GM12878 (cell line): Measurements from ENCODE around the gene PIEZO2. TPM values are rescaled to one million over a fixed set of nuclear protein-coding genes. Genes with fewer than 3 reads are reported as not detected.

Source experiments
- BACH1 ChIP-seq: fragments of 450-650 bp; IDR thresholded peaks from 2 replicates; pipeline ENCODE4 v1.6.1; 2017; ENCODE audit warnings: mild to moderate bottlenecking, borderline replicate concordance
- BRCA1 ChIP-seq: IDR thresholded peaks from 2 replicates; pipeline ENCODE4 v1.6.1; 2011; ENCODE audit warnings: low read depth, low read length, improper control_type of control experiment
- KLF5 ChIP-seq: fragments of 450-650 bp; IDR thresholded peaks from 2 replicates; pipeline ENCODE4 v1.6.1; 2014; ENCODE audit warnings: mild to moderate bottlenecking; ENCODE audit not compliant: partially characterized antibody
- MEF2A ChIP-seq: IDR thresholded peaks from 2 replicates; pipeline ENCODE4 v1.6.1; 2011; ENCODE audit warnings: low read depth, mild to moderate bottlenecking, low read length, moderate library complexity; ENCODE audit not compliant: insufficient read depth
- MXI1 ChIP-seq: fragments of 150-350 bp; IDR thresholded peaks from 2 replicates; pipeline ENCODE4 v1.6.1; 2011; ENCODE audit warnings: low read depth, mild to moderate bottlenecking, inconsistent platforms, low read length, improper control_type of control experiment
- NFXL1 ChIP-seq: fragments of 450-650 bp; IDR thresholded peaks from 2 replicates; pipeline ENCODE4 v1.6.1; 2017; ENCODE audit warnings: antibody characterized with exemption, mild to moderate bottlenecking, borderline replicate concordance
- SMARCA5 ChIP-seq: fragments of 450-650 bp; IDR thresholded peaks from 2 replicates; pipeline ENCODE4 v1.6.1; 2017; ENCODE audit warnings: mild to moderate bottlenecking
- TCF7 ChIP-seq: IDR thresholded peaks from 2 replicates; pipeline ENCODE4 v1.6.1; 2014; ENCODE audit warnings: antibody characterized with exemption, borderline replicate concordance
- YY1 ChIP-seq: IDR thresholded peaks from 2 replicates; pipeline ENCODE4 v1.6.1; 2011; ENCODE audit warnings: low read depth, mild to moderate bottlenecking, low read length
- ZBED1 ChIP-seq: IDR thresholded peaks from 2 replicates; pipeline ENCODE4 v1.6.1; 2016; ENCODE audit warnings: borderline replicate concordance
- ZNF207 ChIP-seq: fragments of 450-650 bp; IDR thresholded peaks from 2 replicates; pipeline ENCODE4 v1.6.1; 2014; ENCODE audit warnings: antibody characterized with exemption, mild to moderate bottlenecking, borderline replicate concordance
- ZNF274 ChIP-seq: IDR thresholded peaks from one replicate; pipeline ENCODE4 v1.8.0; 2011; ENCODE audit not compliant: insufficient read length, insufficient read depth
- ZSCAN29 ChIP-seq: fragments of 450-650 bp; IDR thresholded peaks from 2 replicates; pipeline ENCODE4 v1.6.1; 2017; ENCODE audit warnings: mild to moderate bottlenecking, moderate library complexity
- polyA plus RNA-seq, 11 experiments: library from polyadenylated mRNA; depleted of rRNA in 4 of 11; unstranded in 6 of 11; stranded (reverse) in 5 of 11; fragments of >200 nt; fragmentation: Nextera tagmentation in 4 of 11; fragmentation: Illumina TruSeq in 1 of 11; extraction: Ambion mirVana in 4 of 11; extraction: Trizol in 1 of 11; gene quantifications; 1 replicate in 1 of 11; 2 replicates in 10 of 11; pipeline versions ENCODE4 v1.2.1 to v1.2.3, GENCODE V29; 2011 to 2016; ENCODE audit warnings: inconsistent platforms in 2 of 11, missing spikeins in 2 of 11, low read depth in 1 of 11
- total RNA-seq, 4 experiments: library from RNA; depleted of rRNA in 3 of 4; stranded (reverse); fragments of >200 nt in 3 of 4; fragmentation: Illumina TruSeq in 1 of 4; extraction: Trizol in 1 of 4; gene quantifications; 2 replicates each; pipeline versions ENCODE4 v1.2.1 to v1.2.3, GENCODE V29; 2013 to 2021
- TF ChIP-seq, protein P1 (sequence below): fragments of 450-650 bp; IDR thresholded peaks from 2 replicates; pipeline ENCODE4 v1.6.1; 2017; ENCODE audit warnings: mild to moderate bottlenecking, moderate library complexity
- TF ChIP-seq, protein P2 (sequence below): fragments of 150-350 bp; IDR thresholded peaks from 2 replicates; pipeline ENCODE4 v1.6.1; 2014; ENCODE audit warnings: mild to moderate bottlenecking, low read depth, low read length
- TF ChIP-seq, protein P3 (sequence below): fragments of 450-650 bp; conservative IDR thresholded peaks from 2 replicates; pipeline ENCODE4 v1.6.1; 2017; ENCODE audit warnings: mild to moderate bottlenecking, moderate library complexity
- TF ChIP-seq, protein P4 (sequence below): IDR thresholded peaks from 2 replicates; pipeline ENCODE4 v1.6.1; 2011; ENCODE audit warnings: mild to moderate bottlenecking, low read depth, low read length, moderate library complexity; ENCODE audit not compliant: insufficient replicate concordance
- TF ChIP-seq, protein P5 (sequence below): fragments of 450-650 bp; IDR thresholded peaks from 2 replicates; pipeline ENCODE4 v1.6.1; 2017; ENCODE audit warnings: mild to moderate bottlenecking, low read depth, inconsistent platforms; ENCODE audit not compliant: poor library complexity, severe bottlenecking
- TF ChIP-seq, protein P6 (sequence below): IDR thresholded peaks from 2 replicates; pipeline ENCODE4 v1.6.1; 2011; ENCODE audit warnings: low read depth, mild to moderate bottlenecking, low read length, moderate library complexity, borderline replicate concordance; ENCODE audit errors: extremely low read depth

The PIEZO2 gene
- total and polyA plus RNA-seq, 10 of the 15 experiments (the other 5 are each of a cell fraction or from before 2014, with no cell fraction given) = 6.7 to 42.3 (median 27.4) TPM

DNA sequence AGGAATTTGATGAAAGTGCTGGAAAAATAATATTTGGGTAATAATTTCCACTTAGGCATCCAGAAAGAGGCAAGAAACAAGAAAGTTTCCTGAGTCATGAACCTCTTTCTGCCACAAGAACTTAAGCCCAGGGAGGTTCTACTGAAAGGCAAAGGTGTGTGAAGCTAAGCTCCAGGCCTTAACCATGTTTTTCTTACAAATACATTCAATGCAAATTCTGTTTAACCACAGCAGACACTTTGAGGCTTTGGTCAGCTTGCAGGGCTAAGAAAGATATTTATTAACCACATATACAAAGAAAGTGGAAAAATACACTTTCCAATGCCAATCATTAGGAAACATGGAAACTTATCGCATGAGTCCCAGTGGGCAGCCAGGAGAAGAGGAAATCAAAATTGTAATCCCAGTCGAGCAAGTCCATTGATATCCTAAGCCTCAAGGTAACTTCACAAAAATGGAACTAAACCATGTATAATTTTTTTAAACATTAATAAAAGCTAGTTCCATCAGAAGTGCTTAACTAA is 68.3 kb downstream of the PIEZO2 start (continued):
- TF ChIP-seq, protein P1, sequence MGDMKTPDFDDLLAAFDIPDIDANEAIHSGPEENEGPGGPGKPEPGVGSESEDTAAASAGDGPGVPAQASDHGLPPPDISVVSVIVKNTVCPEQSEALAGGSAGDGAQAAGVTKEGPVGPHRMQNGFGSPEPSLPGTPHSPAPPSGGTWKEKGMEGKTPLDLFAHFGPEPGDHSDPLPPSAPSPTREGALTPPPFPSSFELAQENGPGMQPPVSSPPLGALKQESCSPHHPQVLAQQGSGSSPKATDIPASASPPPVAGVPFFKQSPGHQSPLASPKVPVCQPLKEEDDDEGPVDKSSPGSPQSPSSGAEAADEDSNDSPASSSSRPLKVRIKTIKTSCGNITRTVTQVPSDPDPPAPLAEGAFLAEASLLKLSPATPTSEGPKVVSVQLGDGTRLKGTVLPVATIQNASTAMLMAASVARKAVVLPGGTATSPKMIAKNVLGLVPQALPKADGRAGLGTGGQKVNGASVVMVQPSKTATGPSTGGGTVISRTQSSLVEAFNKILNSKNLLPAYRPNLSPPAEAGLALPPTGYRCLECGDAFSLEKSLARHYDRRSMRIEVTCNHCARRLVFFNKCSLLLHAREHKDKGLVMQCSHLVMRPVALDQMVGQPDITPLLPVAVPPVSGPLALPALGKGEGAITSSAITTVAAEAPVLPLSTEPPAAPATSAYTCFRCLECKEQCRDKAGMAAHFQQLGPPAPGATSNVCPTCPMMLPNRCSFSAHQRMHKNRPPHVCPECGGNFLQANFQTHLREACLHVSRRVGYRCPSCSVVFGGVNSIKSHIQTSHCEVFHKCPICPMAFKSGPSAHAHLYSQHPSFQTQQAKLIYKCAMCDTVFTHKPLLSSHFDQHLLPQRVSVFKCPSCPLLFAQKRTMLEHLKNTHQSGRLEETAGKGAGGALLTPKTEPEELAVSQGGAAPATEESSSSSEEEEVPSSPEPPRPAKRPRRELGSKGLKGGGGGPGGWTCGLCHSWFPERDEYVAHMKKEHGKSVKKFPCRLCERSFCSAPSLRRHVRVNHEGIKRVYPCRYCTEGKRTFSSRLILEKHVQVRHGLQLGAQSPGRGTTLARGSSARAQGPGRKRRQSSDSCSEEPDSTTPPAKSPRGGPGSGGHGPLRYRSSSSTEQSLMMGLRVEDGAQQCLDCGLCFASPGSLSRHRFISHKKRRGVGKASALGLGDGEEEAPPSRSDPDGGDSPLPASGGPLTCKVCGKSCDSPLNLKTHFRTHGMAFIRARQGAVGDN = peak; percentile 42; the same call in 1 of the 2 replicates
- TF ChIP-seq MEF2A = 0 out of 2 replicates have a peak, but pooled peaks have one; percentile 18
- no peak for TF ChIP-seq ZNF274
- no peak for TF ChIP-seq YY1
- TF ChIP-seq, protein P2, sequence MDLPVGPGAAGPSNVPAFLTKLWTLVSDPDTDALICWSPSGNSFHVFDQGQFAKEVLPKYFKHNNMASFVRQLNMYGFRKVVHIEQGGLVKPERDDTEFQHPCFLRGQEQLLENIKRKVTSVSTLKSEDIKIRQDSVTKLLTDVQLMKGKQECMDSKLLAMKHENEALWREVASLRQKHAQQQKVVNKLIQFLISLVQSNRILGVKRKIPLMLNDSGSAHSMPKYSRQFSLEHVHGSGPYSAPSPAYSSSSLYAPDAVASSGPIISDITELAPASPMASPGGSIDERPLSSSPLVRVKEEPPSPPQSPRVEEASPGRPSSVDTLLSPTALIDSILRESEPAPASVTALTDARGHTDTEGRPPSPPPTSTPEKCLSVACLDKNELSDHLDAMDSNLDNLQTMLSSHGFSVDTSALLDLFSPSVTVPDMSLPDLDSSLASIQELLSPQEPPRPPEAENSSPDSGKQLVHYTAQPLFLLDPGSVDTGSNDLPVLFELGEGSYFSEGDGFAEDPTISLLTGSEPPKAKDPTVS = no peak
- no peak for TF ChIP-seq ZBED1
- TF ChIP-seq KLF5 = no peak
- TF ChIP-seq MXI1 = no peak
- TF ChIP-seq BACH1 = no peak
- TF ChIP-seq, protein P3, sequence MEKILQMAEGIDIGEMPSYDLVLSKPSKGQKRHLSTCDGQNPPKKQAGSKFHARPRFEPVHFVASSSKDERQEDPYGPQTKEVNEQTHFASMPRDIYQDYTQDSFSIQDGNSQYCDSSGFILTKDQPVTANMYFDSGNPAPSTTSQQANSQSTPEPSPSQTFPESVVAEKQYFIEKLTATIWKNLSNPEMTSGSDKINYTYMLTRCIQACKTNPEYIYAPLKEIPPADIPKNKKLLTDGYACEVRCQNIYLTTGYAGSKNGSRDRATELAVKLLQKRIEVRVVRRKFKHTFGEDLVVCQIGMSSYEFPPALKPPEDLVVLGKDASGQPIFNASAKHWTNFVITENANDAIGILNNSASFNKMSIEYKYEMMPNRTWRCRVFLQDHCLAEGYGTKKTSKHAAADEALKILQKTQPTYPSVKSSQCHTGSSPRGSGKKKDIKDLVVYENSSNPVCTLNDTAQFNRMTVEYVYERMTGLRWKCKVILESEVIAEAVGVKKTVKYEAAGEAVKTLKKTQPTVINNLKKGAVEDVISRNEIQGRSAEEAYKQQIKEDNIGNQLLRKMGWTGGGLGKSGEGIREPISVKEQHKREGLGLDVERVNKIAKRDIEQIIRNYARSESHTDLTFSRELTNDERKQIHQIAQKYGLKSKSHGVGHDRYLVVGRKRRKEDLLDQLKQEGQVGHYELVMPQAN = no peak
- TF ChIP-seq TCF7 = no peak
- TF ChIP-seq, protein P4, sequence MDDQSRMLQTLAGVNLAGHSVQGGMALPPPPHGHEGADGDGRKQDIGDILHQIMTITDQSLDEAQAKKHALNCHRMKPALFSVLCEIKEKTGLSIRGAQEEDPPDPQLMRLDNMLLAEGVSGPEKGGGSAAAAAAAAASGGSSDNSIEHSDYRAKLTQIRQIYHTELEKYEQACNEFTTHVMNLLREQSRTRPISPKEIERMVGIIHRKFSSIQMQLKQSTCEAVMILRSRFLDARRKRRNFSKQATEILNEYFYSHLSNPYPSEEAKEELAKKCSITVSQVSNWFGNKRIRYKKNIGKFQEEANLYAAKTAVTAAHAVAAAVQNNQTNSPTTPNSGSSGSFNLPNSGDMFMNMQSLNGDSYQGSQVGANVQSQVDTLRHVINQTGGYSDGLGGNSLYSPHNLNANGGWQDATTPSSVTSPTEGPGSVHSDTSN = no peak
- TF ChIP-seq BRCA1 = no peak
- TF ChIP-seq, protein P5, sequence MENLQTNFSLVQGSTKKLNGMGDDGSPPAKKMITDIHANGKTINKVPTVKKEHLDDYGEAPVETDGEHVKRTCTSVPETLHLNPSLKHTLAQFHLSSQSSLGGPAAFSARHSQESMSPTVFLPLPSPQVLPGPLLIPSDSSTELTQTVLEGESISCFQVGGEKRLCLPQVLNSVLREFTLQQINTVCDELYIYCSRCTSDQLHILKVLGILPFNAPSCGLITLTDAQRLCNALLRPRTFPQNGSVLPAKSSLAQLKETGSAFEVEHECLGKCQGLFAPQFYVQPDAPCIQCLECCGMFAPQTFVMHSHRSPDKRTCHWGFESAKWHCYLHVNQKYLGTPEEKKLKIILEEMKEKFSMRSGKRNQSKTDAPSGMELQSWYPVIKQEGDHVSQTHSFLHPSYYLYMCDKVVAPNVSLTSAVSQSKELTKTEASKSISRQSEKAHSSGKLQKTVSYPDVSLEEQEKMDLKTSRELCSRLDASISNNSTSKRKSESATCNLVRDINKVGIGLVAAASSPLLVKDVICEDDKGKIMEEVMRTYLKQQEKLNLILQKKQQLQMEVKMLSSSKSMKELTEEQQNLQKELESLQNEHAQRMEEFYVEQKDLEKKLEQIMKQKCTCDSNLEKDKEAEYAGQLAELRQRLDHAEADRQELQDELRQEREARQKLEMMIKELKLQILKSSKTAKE = peak; percentile 33
- TF ChIP-seq, protein P6, sequence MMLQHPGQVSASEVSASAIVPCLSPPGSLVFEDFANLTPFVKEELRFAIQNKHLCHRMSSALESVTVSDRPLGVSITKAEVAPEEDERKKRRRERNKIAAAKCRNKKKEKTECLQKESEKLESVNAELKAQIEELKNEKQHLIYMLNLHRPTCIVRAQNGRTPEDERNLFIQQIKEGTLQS = no peak
- no peak for TF ChIP-seq ZNF207
- TF ChIP-seq NFXL1 = no peak
- no peak for TF ChIP-seq SMARCA5
- no peak for TF ChIP-seq ZSCAN29
